Stimulated activated CD8-positive, alpha-beta memory T cell treated with anti-CD3 and anti-CD28 coated beads, Interleukin-4, amount 100 ng/mL, for 4 hours (primary cell): ENCODE results near the gene CORO6.
A peak's percentile ranks its signal among the peaks of the same experiment; 100 is the strongest.

Source experiments
- DNase-seq, 2 donors: peaks; one replicate each; pipeline ENCODE4 v3.0.0-alpha.2; 2020; ENCODE audit warnings: low read depth in 2 of 2, low spot score in 1 of 2

Gene CORO6

DNA sequence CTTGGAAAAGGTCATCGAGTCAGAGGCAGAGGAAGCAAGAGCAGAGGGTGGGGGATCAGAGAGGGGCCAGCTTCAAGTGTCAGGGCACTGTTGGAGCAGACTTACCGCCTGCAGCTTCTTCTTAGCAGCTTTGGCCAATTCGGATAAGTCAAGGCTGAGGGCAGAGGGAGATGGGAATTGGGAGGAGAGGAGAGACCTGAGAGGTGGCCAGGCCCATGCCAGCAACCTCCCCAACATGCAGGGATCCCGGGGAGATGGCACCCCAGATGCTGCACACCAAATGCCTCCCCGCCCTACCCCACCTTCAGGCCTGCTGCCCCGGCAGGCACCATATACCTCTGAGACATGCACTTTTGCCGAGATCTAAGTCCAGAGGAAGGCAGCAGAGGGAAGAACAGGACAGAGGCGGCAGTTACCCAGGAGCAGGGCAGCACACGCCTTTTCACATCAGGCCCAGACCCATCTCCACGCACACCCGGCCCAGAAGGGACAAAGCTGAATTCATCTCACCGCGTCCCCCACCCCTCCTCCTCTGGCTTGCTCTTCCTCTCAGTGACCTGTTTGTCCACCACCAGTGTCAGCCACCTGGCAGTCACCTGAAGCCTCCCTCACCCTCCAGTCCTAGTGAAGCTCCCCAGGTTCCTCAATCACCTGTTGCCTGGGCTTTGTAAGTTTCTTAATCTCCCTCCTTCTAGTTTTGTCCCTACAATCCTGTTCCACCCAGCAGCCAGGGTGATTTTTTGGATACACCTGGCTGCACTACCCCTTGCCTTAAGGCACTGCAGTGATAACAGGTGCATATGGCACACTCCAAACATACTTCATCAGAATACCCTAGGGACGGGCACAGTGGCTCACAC lies 43.9 kb downstream of the CORO6 start:
- DNase-seq = no peak

DNA sequence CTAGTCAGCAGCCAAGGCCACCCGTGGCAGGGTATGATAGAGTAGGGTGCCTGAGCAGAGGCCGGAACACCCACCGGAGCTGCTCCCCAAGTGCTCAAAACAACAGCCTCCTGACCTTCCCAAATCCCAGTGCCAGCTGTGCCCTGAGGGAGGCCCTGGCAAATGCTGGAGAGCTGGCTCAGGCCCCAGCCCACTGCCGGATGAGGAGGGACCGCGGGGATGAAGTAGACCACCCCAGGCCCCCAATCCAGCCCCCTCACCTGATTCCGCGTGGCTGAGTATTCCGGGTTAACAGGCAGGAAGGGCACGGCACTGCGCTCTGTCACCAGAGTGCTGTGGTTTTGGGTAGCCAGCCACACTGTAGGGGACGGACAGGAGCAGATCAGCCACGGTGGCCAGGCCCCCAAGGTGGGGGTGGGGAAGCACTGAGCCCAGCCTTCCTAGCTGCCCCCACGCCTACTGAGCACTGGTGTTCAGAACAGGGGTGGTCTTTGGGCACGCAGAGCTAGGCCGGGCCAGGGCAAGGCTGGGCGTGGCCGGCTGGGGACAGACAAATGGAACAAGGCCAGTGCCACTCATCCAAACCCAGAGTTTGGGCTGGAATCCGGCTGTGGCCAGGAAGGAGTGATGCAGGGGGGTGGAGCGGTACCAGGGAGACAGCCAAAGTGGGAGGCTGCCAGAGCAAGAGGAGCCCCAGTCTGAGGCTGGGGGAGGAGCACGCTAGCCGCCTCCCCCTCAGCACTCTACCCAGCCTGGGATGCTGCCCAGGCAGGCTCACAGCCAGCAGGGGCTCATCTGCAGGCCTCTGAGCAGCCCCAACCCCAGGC lies 45.1 kb downstream of the CORO6 start:
- no peak for DNase-seq

DNA sequence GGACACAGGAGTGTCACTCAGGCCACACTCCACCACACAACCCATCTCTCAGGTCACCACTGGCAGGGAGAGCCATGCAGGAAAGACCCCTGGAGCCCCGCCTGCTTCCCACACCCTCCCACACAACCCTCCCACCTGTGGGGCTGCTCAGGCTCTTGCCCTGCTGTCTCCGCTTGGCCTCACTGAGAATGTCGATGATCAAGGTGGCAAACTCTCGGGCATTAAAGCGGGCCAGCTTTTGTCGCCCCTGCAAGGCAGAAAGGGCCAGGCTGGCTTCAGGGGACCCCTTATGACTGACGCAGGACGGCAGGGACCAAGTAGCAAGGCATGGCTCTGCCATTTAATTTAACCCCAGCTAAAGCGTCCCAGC lies 45.7 kb downstream of the CORO6 start:
- DNase-seq = no peak

DNA sequence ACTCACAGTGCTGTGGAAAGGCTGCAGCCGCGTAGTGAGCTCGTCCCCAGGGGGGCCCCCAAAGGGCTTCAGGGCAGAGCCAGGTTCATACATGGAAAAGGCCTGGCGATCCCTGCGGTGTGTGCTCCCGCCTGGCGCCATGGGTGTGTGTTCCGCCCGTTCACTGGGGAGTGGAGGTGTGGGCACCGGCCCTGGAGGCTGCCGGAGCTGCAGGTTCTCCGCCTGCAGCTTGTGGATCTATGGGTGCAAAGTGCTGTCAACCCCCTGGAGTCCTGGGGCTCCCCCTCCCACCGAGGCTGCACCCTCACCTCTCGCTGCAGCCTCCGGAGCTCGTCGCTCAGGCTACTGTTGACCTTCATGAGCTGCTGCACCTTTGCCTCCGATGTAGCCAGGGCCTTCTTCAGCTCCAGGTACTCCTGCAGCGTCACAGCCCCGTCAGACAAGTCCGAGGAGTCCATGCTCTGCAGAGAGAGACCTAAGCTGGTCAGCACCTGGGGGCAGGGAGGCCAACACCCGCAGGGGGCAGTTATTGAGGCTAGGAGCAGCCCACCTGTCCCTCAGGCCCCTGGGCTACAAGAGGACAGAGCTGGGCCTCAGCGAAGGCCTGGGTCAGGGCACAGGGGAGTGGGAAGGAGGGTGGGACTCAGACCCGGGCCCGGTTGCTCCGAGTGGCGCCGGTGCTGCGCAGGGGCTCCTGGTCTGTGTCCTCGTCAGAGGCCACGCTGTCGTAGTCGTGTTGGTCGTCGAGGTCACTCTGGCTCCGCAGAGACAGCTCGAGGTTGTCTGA lies 46.3 kb downstream of the CORO6 start:
- DNase-seq = no peak

DNA sequence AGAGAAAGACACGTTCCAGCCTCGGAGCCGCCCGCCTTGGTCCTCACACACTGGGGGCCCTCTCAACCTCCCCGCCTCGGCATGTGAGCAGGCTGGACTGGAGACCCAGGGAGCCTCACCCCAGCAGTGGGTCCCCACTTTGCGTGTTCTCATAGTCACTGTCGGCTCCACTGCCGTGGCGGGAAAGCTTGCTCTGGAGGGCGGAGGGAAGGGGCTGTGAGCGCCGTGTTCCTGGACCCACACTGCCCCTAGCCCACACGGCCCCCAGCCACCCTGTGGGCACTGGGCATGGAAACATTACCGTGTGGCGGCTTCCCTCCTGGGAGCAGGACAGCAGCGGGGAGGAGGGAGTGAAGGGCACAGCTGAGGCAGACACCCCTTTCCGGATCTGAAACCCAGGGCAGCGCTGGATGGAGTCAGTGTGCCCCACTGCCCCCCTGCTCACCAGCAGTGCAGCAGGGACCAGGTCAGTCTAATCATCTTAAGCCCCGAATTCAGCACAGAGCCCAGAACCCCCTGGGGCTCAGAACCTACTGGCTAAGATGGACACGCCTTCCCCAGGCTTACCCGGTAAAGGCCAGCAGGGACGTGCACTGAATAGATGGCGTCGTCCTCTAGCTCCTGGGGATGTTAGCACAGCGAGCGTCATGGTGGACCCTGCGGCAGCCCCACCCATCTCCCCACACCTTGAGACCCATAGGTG lies 47.0 kb downstream of the CORO6 start:
- no peak for DNase-seq

DNA sequence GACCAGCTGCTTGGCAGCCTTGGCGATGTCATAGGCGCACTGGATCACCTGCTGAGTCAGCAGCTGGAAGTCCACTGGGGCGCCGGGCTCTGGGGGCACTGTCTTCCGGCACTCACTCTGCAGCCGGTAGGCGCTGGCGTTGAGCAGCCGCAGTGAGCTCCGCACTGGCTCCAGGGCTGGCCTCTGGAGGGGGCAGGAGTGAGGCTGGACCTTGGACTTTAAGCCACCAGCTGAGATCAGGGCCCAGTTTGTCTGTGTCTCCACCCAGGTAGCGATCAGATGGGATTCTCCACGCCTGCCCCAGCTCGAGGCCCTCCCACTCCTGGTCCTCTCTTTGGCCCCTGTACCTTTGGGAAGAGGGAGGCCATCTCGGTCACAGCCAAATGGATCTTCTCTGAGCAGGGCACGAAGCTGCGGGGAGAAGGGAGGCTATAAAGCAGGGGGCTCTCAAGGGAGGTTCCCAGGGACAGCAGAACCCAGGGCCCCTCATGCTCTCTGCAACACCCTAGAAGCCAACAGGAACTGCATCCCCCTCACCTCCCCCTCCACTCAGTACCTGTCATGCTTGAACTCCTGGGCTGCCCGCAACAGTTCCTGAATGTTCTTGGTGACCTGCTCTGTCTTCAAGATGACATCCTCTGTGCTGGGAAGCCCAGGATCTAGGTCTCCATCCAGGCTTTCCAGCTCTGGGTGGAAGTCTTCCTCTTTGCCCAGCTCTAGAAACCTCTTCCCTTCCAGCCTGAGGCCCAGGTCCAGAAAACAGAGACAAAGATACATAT lies 47.8 kb downstream of the CORO6 start:
- no peak for DNase-seq

DNA sequence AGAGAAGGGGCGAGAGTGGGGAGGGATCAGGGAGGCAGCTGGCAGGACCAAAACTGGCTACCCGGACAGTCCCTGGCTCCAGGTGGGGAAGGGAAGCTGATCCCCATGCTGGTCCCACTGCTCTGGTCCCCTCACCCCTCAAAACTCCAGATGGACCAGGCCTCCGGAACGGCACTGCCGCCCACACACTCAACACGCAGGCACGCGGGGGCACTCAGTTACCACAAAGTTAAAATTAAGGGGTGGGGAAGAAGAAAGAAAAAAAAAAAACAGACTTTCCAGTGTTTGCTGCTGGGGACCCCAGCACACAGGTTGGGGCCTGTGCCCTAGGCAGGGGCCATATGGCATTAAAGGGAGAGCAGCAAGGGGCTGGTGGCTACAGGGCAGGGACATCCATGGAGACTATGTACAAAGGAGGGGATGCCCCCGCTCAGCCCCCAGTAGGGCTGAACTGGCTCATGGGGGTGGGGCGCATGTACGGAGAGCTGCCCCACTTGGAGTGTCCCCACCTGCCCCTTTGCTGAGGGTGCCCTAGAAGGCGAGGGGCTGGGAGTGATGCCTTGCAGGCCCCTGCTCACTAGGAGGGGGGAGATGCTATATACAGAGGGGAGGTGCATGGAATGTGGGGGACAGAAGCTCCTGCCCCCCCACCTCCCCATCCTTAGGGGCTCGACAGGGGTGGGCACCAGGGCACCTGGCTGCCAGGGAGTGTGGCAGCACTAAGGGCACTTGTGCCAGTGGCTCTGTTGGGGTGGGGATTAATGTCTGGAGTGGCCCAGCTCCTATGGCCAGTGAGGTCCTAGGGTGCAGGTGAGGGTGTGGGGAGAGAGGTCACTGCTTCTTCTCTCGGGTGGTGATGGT lies 48.6 kb downstream of the CORO6 start:
- no peak for DNase-seq

DNA sequence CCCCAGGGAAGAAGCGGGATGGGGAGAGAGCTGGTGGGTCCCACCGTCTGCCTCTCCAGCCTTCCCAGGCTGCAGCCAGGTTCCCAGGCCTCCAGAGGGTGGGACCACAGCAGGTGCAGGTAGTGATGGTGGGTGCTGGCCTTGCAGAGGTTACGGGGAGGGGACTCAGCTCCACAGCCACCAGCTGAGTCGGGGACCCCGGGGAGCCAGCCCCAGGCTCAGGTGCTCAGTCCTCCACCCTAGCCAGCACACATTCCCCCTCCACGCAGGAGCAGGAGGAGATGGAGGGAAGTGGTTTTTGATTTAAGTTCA lies 49.2 kb downstream of the CORO6 start:
- DNase-seq = no peak

DNA sequence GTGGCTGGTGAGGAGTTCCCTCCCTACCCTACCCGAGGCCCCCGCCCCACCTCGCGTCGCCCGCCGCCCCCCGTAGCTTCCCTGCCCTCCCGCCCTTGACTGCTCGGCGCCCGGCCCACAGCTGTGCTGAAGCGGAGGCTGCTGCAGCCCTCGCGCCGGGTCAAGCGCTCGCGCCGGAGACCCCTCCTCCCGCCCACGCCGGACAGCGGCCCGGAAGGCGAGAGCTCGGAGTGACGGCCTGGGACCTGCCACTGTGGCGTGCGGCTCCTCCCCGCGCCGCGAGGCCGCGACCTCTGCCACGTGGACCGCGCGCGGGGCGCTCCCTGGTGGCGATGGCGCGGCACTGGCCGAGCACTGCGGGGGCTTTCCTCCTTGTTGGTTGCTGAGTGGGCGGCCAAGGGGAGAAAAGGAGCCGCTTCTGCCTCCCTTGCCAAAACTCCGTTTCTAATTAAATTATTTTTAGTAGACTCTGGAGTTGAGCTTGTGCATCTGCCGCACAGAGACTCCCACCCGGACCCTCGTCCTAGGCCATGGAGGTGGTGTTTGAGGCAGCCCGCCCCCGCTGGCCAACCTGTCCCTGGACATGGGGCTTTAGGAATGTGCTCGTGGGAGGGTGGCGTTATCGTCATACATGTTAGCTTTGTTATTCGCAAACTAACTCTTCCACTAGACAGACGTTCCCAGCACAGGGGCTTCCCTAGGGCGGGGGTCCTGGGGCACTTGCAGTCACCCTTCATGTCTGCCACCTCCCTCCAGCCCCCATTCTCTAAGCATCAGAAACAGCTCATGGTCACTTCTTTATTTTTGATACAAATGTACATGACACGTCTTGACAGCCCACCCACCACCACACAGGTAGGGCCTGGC lies 49.8 kb downstream of the CORO6 start:
- peak in 1 of 2 donors; percentile 49 for DNase-seq

DNA sequence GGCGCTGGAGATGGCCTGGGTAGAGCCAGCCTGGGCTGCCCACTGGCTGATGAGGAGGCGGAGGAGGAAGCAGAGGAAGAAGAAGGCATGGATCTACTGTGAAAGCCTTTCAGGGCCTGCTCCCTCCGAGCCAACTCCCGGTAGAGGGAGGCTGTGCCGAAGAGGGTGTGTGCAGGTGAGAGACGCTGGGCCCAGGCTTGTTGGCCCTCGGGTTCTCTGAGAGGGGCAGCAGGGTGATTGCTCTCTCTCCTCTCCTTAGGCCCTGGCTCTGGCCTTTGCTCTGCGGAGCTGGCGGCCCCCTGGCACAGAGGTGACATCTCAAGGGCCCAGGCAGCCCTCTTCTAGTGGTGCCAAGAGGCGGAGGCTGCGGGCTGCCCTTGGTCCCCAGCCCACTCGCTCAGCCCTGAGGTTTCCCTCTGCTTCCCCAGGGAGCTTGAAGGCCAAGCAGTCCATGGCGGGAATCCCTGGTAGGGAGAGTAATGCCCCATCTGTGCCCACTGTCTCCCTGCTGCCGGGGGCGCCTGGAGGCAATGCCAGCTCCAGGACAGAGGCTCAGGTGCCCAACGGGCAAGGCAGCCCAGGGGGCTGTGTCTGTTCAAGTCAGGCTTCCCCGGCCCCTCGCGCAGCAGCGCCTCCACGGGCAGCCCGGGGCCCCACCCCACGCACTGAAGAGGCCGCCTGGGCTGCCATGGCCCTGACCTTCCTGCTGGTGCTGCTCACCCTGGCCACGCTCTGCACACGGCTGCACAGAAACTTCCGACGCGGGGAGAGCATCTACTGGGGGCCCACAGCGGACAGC lies 50.6 kb downstream of the CORO6 start:
- no peak for DNase-seq

DNA sequence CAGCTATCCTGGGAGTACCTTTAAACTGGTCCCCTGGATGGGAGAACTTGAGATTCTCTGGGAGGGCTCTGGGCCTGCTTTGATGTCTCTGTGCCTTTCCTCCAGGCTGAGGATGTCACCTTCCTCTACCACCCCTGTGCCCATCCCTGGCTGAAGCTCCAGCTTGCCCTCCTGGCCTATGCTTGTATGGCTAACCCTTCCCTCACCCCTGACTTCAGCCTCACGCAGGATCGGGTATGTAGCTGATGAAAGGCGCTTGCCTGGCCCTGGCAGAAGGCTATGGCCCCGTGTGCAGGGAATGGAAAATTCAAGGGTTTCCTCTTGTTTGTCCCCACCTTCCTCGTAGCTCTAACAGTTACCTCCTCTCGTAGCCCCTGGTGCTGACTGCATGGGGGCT lies 51.2 kb downstream of the CORO6 start:
- DNase-seq = no peak

DNA sequence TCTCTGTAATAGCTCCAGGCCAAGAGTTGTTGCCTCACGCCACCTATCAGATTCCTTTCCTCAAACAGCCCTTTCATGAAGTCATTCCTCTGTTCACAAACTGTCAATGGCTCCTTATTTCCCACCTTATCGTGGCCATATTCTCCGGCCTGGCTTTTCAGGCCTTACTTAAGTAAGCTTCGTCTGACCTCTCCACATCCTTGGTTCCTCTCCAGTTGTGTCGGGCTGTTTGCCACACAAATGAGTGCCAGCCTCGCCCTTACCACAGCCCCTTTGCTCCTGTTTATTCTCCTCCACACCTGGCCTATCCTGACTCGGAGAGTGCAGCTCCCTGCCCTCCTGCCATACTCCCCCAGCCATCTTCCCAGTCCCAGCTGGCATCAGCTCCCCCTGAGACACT lies 52.2 kb downstream of the CORO6 start:
- no peak for DNase-seq

DNA sequence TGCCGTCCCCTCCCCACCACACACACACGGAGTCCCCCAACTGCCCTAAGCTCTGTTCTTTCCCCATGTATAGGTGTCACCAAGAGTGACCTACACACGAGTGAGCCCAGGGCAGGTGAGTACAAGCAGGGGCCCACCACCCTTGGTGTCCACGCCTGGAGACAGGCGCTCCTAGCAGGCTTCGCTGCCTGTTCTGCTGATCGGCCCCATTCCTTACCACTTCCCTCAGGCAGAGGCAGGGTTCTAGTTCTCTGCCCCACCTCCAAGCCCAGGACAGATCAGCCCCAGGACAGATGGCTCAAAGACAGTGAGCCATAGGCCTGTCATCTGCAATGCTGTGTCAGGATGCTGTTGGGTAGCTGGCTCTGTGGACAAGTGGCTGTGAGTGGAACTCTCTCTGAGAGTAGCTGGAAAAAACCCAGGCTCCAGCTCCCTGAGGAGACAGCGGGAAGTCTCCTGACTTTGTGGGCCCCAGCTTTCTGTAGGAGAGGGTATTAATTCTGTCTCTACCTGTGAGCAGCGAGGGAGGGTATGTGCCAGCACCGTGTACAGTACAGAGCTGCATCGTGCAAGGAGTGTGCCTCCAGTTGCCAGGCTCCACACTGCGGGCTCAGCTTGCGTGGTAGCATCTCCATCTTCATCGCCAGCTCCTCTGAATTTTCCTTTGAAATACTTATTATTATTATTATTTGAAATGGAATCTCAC lies 53.3 kb downstream of the CORO6 start:
- DNase-seq = no peak

DNA sequence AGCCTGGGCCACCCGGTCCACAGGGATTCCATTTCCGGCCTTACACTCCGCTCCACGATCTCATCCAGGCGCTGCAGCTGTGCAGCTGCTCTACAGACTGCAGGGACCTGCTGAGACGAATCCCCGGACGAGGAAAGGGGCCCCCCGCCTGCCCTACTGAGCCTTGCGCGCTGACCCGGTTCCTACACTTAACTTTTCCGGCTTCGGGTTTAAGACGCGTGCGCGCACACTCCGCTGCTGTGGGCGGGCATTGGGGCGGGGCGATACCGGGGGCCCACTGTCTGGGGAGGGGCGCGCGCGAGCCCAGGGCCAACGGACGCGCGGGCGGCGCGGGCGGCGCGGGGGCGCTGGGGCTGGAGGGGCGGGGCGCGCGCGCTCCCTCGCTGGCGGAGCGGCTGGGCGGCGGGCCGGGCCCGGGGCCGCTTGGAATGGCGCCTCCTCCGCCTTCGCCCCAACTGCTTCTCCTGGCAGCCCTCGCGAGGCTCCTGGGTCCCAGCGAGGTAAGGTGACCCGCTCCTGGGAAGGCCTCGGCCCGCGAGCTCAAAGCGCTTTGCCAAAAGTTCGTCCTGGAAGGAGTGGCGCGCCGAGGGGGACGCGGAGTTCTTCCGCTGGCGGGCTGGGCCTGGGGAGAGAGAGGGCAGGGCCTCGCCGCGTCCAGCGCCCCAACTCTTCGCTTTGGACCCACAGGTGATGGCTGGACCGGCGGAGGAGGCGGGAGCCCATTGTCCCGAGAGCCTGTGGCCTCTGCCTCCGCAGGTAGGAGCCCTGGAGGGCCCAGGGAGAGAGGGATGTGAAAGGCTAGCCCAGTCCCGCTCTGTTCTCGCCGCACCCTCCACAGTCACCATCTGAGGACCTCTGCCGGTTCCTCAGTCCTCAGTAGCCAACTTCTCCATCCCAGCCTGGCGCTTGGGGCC lies 54.1 kb downstream of the CORO6 start, which contains the start of gene TP53I13:
TP53I13 (plus strand) TSS at position 371 of the 914 bp plus-strand sequence; CDS start at position 429, 58 bp downstream.
- peak; percentile 84 to 85 for DNase-seq

DNA sequence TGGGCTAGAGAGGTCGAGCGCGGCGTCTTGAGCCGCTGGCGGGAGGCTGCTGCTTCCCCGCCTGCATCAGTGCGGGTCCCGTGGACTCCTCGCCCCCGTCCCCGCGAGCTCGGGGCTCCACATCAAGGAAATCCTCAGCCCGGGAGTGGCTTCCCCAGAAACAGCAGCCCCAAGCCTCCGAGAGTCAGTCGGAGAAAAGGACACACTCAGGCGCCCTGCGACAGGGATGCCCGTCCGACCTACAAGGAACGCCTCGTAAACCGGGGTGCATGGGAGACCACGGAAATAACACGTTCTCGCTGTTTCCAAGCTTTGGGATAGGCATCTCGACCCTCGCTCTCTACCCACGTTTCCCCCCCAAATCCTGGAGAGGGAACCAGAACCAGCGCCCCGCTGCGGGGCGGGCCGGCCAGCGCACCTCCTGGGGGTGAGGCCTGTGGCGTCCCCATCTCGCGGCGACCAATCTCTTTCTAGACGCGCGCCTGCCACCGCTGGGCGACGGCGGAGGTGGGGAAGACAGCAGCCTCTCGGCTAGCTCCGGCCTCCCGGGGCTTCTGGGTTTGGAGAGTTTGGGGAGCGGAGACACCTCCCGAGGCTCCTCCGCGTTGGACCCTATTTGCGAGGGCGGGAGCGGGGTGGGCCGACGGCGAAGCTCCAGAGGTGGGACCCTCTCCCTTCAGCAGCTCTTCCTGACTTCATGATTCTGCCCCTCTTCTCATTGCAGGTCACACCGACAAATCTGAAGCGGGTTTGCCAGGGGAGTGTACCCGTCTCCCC lies 55.0 kb downstream of the CORO6 start:
- DNase-seq = peak; percentile 40 to 55
